Effector CD4-positive, alpha-beta T cell (primary cell): Measurements from ENCODE around the gene CCDC178. TPM values are rescaled to one million over a fixed set of nuclear protein-coding genes. Genes with fewer than 3 reads are reported as not detected.
"Not testable (repeated sequence)": the region's sequence is repeated elsewhere in the genome, so short reads cannot be mapped to it uniquely, and the experiment has no call there.

Source experiments
- DNase-seq: peaks from one replicate; pipeline ENCODE4 v3.0.0-alpha.2; 2020
- total RNA-seq: gene quantifications from one replicate; lab custom pipeline; 2026; lab: John Stamatoyannopoulos, UW

The CCDC178 gene, protein sequence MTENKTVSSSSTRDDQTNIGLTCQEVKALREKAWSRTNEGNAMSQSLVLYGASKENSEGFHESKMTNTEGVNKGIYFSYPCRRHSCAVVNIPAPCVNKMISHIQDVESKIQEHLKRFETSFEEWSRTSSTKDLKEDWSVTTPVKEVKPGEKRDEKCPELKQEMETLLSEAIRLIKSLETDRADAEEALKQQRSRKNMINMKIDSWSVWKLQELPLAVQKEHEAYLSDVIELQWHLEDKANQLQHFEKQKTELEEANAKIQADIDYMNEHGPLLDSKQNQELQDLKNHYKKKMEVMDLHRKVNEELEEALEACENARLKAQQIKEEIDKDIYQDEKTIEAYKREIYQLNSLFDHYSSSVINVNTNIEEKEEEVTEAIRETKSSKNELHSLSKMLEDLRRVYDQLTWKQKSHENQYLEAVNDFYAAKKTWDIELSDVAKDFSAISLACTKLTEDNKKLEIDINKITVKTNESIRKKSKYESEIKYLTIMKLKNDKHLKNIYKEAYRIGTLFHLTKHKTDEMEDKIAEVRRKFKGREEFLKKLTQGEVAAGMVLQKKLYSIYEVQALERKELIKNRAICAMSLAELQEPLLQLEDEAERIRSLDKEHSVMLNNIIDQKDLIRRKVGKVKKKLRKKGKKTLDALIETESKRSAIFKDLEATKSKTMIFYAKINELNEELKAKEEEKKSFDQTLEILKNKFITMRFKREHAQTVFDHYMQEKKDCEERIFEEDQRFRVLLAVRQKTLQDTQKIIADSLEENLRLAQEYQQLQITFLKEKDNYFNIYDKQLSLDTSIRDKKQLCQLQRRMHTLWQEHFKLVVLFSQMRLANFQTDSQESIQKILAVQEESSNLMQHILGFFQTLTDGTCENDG
- total RNA-seq = not detected

- no peak for DNase-seq
These were observed at the start of gene CCDC178 for GRCh38 chr18:33440060-33441043. TSS of gene CCDC178 (minus strand) at chr18:33440721. CDS start at chr18:33412088, 28,633 bp downstream.

DNA sequence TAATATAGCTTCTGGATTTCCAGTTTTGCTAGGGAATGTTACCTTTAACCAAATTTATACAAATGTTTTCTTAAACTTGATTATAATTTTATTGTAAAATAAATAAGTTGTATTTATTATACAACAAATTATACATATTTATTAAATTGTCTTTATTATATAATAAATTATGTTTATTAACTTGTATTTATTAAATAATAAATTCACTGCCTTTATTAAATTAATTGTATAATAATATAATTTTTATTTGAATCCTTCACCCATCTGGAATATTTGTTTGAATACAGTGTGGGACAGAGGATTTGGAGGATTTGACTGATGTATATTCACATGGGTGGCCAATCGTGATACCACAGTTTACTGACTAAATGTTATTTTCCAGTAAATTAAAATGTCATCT lies 43.4 kb upstream of the CCDC178 start:
- DNase-seq = no peak

DNA sequence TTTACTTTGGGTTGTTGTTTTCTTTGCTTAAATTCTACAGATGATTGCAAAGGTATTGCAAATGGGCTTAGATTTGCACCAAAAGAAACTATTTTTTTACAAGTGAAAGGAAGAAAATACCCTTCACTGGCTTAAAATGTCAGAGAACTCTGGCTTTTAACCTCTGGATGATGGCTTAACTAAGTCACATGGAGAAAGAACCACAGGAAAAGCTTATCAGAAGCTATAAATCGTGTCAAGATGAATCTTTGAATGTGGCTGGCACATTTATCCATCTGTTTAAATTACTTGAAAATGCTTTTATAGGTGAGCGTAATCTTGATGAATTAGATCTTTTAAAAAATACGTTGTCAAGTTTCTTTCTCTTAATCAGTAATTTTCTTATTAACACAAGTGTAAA lies 32.0 kb upstream of the CCDC178 start:
- DNase-seq = no peak

GRCh38 chr18:33470216-33470615 lies 29.7 kb upstream of the CCDC178 start:
- DNase-seq = no peak

DNA sequence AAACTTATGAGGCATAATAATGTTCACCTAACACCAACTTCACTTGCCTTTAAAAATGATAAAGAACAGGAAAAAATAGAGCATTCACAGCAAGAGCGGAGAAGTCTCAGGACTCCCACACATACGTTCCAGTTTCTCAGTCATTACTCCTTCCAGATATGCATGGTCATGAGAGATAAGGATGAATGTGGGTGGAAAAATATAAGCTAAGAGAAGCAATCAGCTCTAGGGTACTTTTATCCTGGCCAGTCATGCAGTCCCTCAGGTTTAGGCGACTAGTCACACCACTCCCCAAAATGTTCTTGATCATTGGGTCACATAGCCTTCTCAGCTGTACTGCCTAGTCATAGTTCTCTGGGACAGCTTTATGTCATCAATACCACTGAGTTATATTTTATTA lies 29.2 kb upstream of the CCDC178 start:
- no peak for DNase-seq

GRCh38 chr18:33467531-33467930 lies 27.0 kb upstream of the CCDC178 start:
- DNase-seq = no peak

- no peak for DNase-seq
These were observed 26.3 kb upstream of the CCDC178 start for GRCh38 chr18:33466822-33467221.

DNA sequence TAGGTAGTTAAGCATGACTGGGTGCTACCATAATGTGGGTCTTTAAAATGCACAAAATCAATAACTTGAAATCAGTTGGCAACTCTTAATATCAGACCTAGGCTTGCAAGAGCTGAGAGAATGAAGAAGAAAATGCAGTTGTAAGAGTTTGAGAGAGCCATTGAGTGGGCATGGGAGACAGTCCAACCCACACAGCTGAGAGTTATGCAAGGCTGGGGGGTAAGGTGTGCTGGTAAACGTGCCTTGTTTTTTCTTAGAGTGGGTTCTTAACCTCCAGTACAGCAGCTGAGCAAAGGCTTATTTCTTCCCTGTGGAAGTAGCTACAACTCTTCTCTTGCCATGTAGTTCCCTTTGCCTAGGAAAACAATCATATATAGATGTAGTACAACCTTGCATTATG lies 20.2 kb upstream of the CCDC178 start:
- DNase-seq = no peak

DNA sequence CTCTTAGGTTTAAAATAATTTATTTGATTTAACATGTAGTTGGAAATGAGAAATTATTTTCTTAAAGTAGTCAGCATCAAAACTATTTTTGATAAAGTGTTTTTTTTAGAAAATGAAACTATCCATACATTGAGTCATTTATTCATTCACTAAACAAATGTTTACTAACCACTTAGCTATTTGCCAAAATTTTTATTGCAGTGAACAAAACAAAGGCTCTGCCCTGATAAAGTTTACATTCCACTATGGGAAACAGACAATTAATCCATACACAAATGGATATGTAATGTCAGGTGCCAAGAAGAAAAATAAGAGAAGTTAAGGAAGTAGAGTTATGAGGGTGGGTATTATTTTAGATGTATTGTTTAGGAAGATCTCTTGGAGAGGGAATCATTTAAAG lies 19.1 kb upstream of the CCDC178 start:
- no peak for DNase-seq

DNA sequence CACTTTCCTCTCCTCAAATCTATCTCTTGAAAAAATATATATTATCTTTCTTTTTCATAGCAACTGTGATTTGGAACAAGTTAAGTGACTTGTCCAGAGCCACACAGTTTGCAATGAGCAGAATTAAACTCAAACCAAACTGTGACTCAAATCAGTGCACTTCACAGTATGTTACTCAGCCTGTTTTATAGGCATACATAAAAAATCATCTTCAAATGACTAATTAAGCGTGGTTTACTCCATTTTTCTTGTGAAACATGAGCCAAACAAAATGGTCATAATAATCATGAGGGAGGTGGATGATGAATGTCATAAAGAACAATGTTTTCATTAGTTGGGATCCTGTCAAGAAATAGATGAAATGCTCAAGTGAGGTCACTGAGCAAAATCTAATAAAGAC lies 6.1 kb upstream of the CCDC178 start:
- DNase-seq = no peak

GRCh38 chr18:33444709-33445108 lies 4.2 kb upstream of the CCDC178 start:
- no peak for DNase-seq

DNA sequence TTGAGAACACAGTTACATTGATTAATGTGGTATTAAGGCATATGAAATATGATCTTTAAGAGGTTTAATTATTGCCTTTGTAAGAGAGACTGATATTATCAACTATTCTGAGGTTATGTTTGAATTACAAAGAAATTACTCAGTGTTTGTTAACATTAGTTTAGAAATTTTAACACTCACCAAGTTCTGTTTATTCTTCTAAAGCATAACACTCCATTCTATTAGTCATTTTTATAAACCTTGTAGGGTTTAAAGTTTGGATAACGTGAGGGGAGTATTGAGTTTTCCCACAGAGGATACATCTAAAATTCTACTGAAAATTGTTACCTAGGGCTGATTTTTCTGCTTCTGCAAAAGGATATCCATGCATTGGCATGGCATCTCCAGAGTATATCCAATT lies 7.7 kb downstream of the CCDC178 start:
- no peak for DNase-seq

- no peak for DNase-seq
These were observed 13.0 kb downstream of the CCDC178 start for GRCh38 chr18:33427549-33427948.

DNA sequence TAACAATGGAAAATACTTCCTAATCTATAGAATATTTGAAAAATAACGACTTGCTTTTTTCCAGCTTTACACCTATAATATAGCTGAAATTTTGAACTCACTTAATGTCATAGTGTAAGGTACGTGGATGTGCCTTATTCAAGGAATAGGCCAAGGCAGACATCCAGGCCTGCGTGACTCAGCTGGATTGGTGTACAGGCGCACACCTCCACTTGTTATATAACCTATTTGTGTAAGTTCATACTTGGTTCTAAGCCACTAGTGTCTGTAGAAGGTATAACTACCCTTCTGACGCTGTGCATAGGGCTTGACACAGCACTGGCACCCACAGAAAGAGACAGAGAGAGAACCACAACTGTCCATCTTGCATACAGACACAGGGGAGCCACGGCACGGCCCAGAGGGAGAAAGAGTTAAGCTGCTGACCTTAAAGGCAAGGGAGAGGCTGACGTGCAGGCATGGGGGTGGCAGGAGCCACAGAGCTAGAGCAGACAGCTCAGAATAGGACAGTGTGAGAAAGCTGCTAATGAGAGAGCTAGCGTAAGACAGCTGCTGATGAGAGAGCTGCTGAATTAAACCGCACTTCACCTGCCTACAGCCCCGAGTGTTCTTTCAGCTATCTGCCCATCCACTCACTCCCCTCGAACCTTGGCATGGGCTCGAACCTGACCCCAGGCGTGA lies 16.1 kb downstream of the CCDC178 start:
- no peak for DNase-seq

- no peak for DNase-seq
These were observed 19.3 kb downstream of the CCDC178 start for GRCh38 chr18:33421225-33421624.

GRCh38 chr18:33404244-33404873 lies 36.2 kb downstream of the CCDC178 start:
- no peak for DNase-seq

DNA sequence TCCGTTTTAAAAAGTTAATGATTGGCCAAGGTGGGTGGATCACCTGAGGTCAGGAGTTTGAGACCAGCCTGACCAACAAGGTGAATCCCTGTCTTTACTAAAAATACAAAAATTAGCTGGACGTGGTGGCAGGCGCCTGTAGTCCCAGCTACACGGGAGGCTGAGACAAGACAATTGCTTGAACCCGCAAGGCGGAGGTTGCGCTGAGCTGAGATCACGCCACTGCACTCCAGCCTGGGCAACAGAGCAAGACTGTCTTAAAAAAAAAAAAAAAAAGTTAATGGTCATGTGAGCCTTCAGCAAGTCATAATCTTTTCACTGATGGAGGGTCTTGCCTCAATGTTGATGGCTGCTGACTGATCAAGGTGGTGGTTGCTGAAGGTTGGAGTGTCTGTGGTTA lies 41.6 kb downstream of the CCDC178 start:
- DNase-seq = not testable (repeated sequence)

DNA sequence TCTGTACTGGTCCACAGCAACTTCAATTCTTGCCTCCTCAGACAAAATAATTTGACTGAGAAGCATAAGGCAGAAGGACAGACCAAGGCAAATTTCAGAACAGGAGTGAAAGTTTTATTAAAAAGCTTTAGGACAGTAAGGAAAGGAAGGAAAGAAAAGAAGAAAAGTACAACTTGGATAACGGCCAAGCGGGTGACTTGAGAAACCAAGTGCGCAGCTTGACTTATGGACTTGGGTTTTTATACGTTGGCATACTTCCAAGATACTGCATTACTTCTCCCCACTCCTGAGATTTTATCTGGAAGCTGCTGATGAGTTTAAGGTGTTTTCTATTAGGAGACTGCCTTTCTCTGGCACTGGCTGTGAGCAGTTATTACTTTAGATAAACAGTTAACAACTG lies 64.7 kb downstream of the CCDC178 start:
- no peak for DNase-seq

DNA sequence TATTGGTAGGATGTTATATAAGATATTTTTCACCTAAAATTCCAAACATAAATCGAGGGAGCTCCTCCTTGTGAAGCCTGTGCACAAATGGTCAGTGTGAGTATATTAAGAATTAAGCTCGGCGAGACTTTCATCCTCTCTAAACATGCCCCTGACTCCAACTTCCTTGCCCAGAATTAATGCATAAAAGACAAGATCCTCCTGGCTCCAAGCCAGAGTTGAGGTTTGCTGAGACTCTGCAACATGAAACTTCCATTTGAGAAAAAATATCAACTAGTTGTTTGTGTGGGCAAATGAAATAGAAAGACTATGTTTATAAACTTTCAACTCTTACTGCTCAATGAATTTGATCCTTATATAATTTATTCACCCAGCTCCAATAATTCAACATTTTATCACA lies 68.1 kb downstream of the CCDC178 start:
- no peak for DNase-seq

GRCh38 chr18:33369711-33370449 lies 70.6 kb downstream of the CCDC178 start:
- DNase-seq = no peak

DNA sequence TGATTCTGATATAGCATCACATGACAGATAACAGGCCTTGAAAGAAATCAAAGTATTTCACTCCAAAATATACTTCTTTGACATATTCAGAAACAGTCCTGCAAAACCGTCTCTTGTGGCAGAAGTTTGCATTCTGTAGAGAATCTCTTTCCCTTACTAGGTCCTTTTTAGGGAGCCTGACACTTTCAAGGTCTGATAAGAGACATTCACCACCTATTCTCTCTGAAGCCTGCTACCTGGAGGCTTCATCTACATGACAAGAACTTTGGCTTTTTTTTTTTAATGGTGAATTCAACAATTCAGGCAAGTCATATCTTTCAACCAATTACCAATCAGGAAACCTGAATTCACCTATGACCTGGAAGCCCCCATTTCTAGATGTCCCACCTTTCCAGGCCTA lies 83.8 kb downstream of the CCDC178 start:
- no peak for DNase-seq
